Neutrophil (primary cell): ENCODE results near the gene ZNF821.
A peak's percentile ranks its signal among the peaks of the same experiment; 100 is the strongest.

Experiments used
- H3K27ac ChIP-seq: fragments of 200-600 bp; sonication (generic); 2 replicates; pipeline ENCODE4 v1.5.1; 2016; ENCODE audit warnings: mild to moderate bottlenecking, moderate library complexity
- H3K27me3 ChIP-seq: fragments of 200-600 bp; sonication (generic); 2 replicates; pipeline ENCODE4 v1.6.0; 2016; ENCODE audit warnings: mild to moderate bottlenecking
- H3K36me3 ChIP-seq: fragments of 200-600 bp; sonication (generic); 2 replicates; pipeline ENCODE4 v1.5.1; 2017
- H3K4me1 ChIP-seq, 2 experiments: fragments of 200-600 bp in 1 of 2; sonication (generic) in 1 of 2; 1 replicate in 1 of 2; 2 replicates in 1 of 2; pipeline versions ENCODE4 v1.5.1 to v1.6.1; 2013 to 2016; ENCODE audit warnings: low read depth in 1 of 2, low read length in 1 of 2, mild to moderate bottlenecking in 1 of 2, moderate library complexity in 1 of 2; ENCODE audit not compliant: control insufficient read depth in 1 of 2, insufficient read depth in 1 of 2
- H3K4me3 ChIP-seq, 2 experiments: fragments of 200-600 bp in 1 of 2; sonication (generic) in 1 of 2; 1 replicate in 1 of 2; 2 replicates in 1 of 2; pipeline ENCODE4 v1.5.1; 2013 to 2016; ENCODE audit warnings: low read depth in 1 of 2, low read length in 1 of 2, mild to moderate bottlenecking in 1 of 2, moderate library complexity in 1 of 2
- H3K9me3 ChIP-seq: fragments of 200-600 bp; sonication (generic); 2 replicates; pipeline ENCODE4 v1.5.1; 2016
- CTCF ChIP-seq: fragments of 200-600 bp; sonication (generic); IDR thresholded peaks from 2 replicates; pipeline ENCODE4 v1.5.1; 2016; ENCODE audit warnings: antibody characterized with exemption

Gene ZNF821

GRCh38 chr16:71853413-71853812, 30.6 kb downstream of the ZNF821 start:
- no peaks in the 10 kb centered on the region for H3K9me3 ChIP-seq
- H3K4me1 ChIP-seq: no peaks in the 10 kb centered on the region
- H3K4me3 ChIP-seq: no peak overlapping the region
- no peak overlapping the region for H3K27ac ChIP-seq
- peaks cover 81% of the 10 kb centered on the region for H3K36me3 ChIP-seq
- no peak for TF ChIP-seq CTCF
- no peaks in the 10 kb centered on the region for H3K27me3 ChIP-seq

DNA sequence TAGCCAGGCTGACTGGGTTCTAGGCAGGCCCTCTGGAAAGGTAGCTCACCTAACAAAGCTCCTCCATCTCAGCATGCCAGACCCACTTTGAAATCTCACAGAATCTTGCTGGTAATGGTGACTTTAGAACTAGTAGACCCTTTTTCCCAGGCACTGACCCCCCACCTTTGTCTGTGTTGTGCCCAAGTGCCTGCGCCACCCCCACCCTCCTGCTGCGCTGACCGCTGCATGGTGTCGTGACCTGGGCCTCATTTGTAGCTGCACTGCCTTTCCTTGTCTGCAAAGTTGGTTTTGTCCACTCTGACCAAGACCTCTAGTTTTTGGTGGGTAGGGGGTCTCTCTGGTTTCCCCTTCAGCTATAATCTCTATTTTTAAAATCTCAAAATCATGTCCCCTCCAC, 31.4 kb downstream of the ZNF821 start:
- Histone ChIP-seq H3K36me3 (peaks cover 79% of the 10 kb centered on the region), H3K27me3 (no peaks in the 10 kb centered on the region), H3K4me1 (peaks cover 0 to under 1% of the 10 kb centered on the region in 2 experiments), H3K9me3 (no peaks in the 10 kb centered on the region), H3K27ac (no peak overlapping the region), H3K4me3 (no peak overlapping the region)
- no peak for TF ChIP-seq CTCF

DNA sequence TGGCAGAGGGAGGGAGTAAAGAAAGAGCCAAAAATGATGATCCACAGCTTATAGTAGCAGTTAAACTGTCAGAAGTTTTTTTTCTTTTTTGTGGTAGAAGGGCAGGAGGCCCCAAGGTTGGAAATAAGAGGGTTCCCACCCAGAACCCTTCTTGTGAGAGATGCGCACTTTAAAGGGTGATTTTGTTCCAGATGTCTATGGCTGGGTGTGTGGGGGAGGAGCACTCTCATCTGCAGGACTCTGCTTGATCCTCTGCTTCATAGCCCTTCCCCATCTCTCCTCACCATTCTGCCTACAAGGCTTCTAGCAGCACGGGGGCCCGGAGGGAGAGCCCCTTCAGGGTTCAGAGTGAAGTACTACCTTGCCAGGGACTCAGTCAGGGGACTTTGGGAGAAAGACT, 31.8 kb downstream of the ZNF821 start:
- Histone ChIP-seq H3K9me3 (no peaks in the 10 kb centered on the region), H3K27me3 (no peaks in the 10 kb centered on the region), H3K4me1 (peaks cover under 1 to 4% of the 10 kb centered on the region in 2 experiments), H3K4me3 (no peak overlapping the region), H3K36me3 (peaks cover 78% of the 10 kb centered on the region), H3K27ac (no peak overlapping the region)
- TF ChIP-seq CTCF: no peak

DNA sequence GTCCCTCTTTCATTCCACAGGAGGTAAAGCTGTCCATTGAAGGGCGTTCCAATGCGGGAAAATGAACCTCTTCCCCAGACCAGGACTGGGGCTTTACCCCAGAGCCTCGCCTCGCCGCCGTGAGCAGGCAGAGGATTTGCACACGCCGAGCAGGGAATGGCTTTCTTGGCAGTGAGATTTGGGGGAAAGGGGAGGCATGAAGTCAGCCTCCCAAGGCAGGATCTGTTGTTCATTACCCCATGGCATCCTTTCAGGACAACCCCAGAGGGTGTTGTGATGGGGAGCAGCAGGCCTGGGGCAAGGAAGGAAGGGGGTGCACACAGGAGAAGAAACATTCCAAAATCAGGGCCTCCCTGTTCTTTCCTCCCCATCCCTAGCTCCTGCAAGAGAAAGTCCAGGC, 32.2 kb downstream of the ZNF821 start:
- no peak for TF ChIP-seq CTCF
- Histone ChIP-seq H3K27ac (no peak overlapping the region), H3K27me3 (no peaks in the 10 kb centered on the region), H3K9me3 (no peaks in the 10 kb centered on the region), H3K4me3 (no peak overlapping the region), H3K36me3 (peaks cover 78% of the 10 kb centered on the region), H3K4me1 (peaks cover 5 to 9% of the 10 kb centered on the region in 2 experiments)

- TF ChIP-seq CTCF: no peak
- Histone ChIP-seq H3K27ac (no peak overlapping the region), H3K27me3 (no peaks in the 10 kb centered on the region), H3K9me3 (no peaks in the 10 kb centered on the region), H3K4me3 (no peak overlapping the region), H3K36me3 (peaks cover 59% of the 10 kb centered on the region), H3K4me1 (peaks cover 13 to 19% of the 10 kb centered on the region in 2 experiments)
These were observed 35.4 kb downstream of the ZNF821 start for GRCh38 chr16:71848622-71849021.

- peak overlapping the region; percentile 92 to 96 for H3K4me3 ChIP-seq
- peak overlapping the region; percentile 82 for H3K27ac ChIP-seq
- peaks cover 44% of the 10 kb centered on the region for H3K36me3 ChIP-seq
- peaks cover 13 to 19% of the 10 kb centered on the region in 2 experiments for H3K4me1 ChIP-seq
- no peaks in the 10 kb centered on the region for H3K27me3 ChIP-seq
- no peak for TF ChIP-seq CTCF
- no peaks in the 10 kb centered on the region for H3K9me3 ChIP-seq
These were observed 36.9 kb downstream of the ZNF821 start for GRCh38 chr16:71847096-71847495.
